ENCODE results near the gene OGT.
"Not testable (repeated sequence)": the region's sequence is repeated elsewhere in the genome, so short reads cannot be mapped to it uniquely, and the experiment has no call there.

Gene OGT

GRCh38 chrX:71532753-71533425 is at the start of gene OGT:
OGT (plus strand) TSS chrX:71533104; CDS start chrX:71533300, 196 bp downstream.
- FAIRE-seq: peak; percentile 98

GRCh38 chrX:71487814-71488213 is 45.1 kb upstream of the OGT start:
- no peak for FAIRE-seq
- no peak for DNase-seq (ENCODE audit: extremely low spot score, insufficient read length, low read depth)

More at GRCh38 chrX:71532753-71533425, at the start of gene OGT:
- DNase-seq (ENCODE audit: extremely low spot score, insufficient read length, low read depth): peak; percentile 48

- no peak for DNase-seq (ENCODE audit: extremely low spot score, insufficient read length, low read depth)
- FAIRE-seq: no peak
These were observed 43.4 kb upstream of the OGT start for GRCh38 chrX:71489540-71489939.

GRCh38 chrX:71492231-71493065 is 40.5 kb upstream of the OGT start:
- peak; percentile 7 for DNase-seq (ENCODE audit: extremely low spot score, insufficient read length, low read depth)
- peak; percentile 86 for FAIRE-seq

- DNase-seq (ENCODE audit: extremely low spot score, insufficient read length, low read depth): no peak
- FAIRE-seq: no peak
These were observed 39.7 kb upstream of the OGT start for GRCh38 chrX:71493111-71493613.

GRCh38 chrX:71495979-71496378 is 36.9 kb upstream of the OGT start:
- not testable (repeated sequence) for DNase-seq (ENCODE audit: extremely low spot score, insufficient read length, low read depth); FAIRE-seq

GRCh38 chrX:71496476-71496875 is 36.4 kb upstream of the OGT start:
- no peak for FAIRE-seq
- DNase-seq (ENCODE audit: extremely low spot score, insufficient read length, low read depth): no peak

- FAIRE-seq; DNase-seq (ENCODE audit: extremely low spot score, insufficient read length, low read depth): not testable (repeated sequence)
These were observed 30.8 kb upstream of the OGT start for GRCh38 chrX:71502080-71502479.

- no peak for FAIRE-seq
- no peak for DNase-seq (ENCODE audit: extremely low spot score, insufficient read length, low read depth)
These were observed 28.6 kb upstream of the OGT start for GRCh38 chrX:71504346-71504745.

GRCh38 chrX:71509289-71509688 is 23.6 kb upstream of the OGT start:
- DNase-seq (ENCODE audit: extremely low spot score, insufficient read length, low read depth): no peak
- no peak for FAIRE-seq

GRCh38 chrX:71510161-71510560 is 22.7 kb upstream of the OGT start:
- FAIRE-seq: no peak

GRCh38 chrX:71513731-71514130 is 19.2 kb upstream of the OGT start:
- DNase-seq (ENCODE audit: extremely low spot score, insufficient read length, low read depth); FAIRE-seq: not testable (repeated sequence)

More at GRCh38 chrX:71510161-71510560, 22.7 kb upstream of the OGT start:
- DNase-seq (ENCODE audit: extremely low spot score, insufficient read length, low read depth): no peak

GRCh38 chrX:71514367-71515037 is 18.4 kb upstream of the OGT start:
- DNase-seq (ENCODE audit: extremely low spot score, insufficient read length, low read depth) (no peak), FAIRE-seq (peak; percentile 84)

- DNase-seq (ENCODE audit: extremely low spot score, insufficient read length, low read depth) (no peak), FAIRE-seq (no peak)
These were observed 17.9 kb upstream of the OGT start for GRCh38 chrX:71515038-71515396.

- DNase-seq (ENCODE audit: extremely low spot score, insufficient read length, low read depth) (no peak), FAIRE-seq (no peak)
These were observed 7.6 kb upstream of the OGT start for GRCh38 chrX:71525316-71525715.

GRCh38 chrX:71532078-71532752 is 689 bp upstream of the OGT start:
- DNase-seq (ENCODE audit: extremely low spot score, insufficient read length, low read depth): no peak
- no peak for FAIRE-seq

GRCh38 chrX:71533516-71533850 is 579 bp downstream of the OGT start:
- FAIRE-seq: no peak
- DNase-seq (ENCODE audit: extremely low spot score, insufficient read length, low read depth): no peak

- FAIRE-seq: peak; percentile 81
- no peak for DNase-seq (ENCODE audit: extremely low spot score, insufficient read length, low read depth)
These were observed 1.1 kb downstream of the OGT start for GRCh38 chrX:71533851-71534561.

- FAIRE-seq (no peak), DNase-seq (ENCODE audit: extremely low spot score, insufficient read length, low read depth) (no peak)
These were observed 2.1 kb downstream of the OGT start for GRCh38 chrX:71534773-71535544.
